Lower leg skin (tissue), 4 donors: ENCODE measurements around the gene STRN4. TPM values are rescaled to one million over a fixed set of nuclear protein-coding genes. Genes with fewer than 3 reads are reported as not detected.

Source experiments
- DNase-seq, 2 donors: peaks; one replicate each; pipeline ENCODE4 v3.0.0-alpha.2; 2019; ENCODE audit warnings: low spot score in 2 of 2
- H3K4me3 ChIP-seq: fragments of 200-600 bp; sonication (generic); 2 replicates; pipeline ENCODE4 v1.5.1; 2017; ENCODE audit warnings: mild to moderate bottlenecking, low read depth; ENCODE audit not compliant: poor library complexity, severe bottlenecking
- POLR2A ChIP-seq, 2 donors: fragments of 450-650 bp; IDR thresholded peaks; one replicate each; pipeline ENCODE4 v1.6.1; 2016 to 2017; ENCODE audit warnings: antibody characterized with exemption in 2 of 2, mild to moderate bottlenecking in 1 of 2, moderate library complexity in 1 of 2
- WGBS, 2 donors: methylation state at CpG; one replicate each; pipeline ENCODE4 v1.1.5; 2018; 5-methylcytosine and 5-hydroxymethylcytosine counted together
- intact Hi-C: fragments of 100-400 bp; cut with DNase I; formaldehyde crosslinking; loops from one replicate; pipeline ENCODE4 v1.15.0; 2023; ENCODE audit warnings: low total_unique reads
- microRNA counts, 2 donors: library from miRNA; unstranded; fragments of <30 nt; microRNA quantifications; one replicate each; lab custom pipeline; 2016
- microRNA-seq, 2 donors: library from miRNA; unstranded; fragments of <30 nt; microRNA quantifications; one replicate each; pipeline ENCODE4, GENCODE V29; 2016; ENCODE audit warnings: borderline replicate concordance in 2 of 2, borderline number of aligned reads in 1 of 2
- total RNA-seq, 4 donors: library from RNA; depleted of rRNA; stranded (reverse); fragments of >200 nt; gene quantifications; one replicate each; pipeline ENCODE4 v1.1.0, GENCODE V29; 2016
- TF ChIP-seq, protein P1 (sequence below), 3 donors: fragments of 450-650 bp; IDR thresholded peaks; one replicate each; pipeline ENCODE4 v1.5.1; 2016; ENCODE audit warnings: antibody characterized with exemption in 3 of 3, mild to moderate bottlenecking in 3 of 3, moderate library complexity in 2 of 3

The STRN4 gene
- total RNA-seq, 4 donors from 2014 or later: 81.5 to 97.6 (median 93.5) TPM

DNA sequence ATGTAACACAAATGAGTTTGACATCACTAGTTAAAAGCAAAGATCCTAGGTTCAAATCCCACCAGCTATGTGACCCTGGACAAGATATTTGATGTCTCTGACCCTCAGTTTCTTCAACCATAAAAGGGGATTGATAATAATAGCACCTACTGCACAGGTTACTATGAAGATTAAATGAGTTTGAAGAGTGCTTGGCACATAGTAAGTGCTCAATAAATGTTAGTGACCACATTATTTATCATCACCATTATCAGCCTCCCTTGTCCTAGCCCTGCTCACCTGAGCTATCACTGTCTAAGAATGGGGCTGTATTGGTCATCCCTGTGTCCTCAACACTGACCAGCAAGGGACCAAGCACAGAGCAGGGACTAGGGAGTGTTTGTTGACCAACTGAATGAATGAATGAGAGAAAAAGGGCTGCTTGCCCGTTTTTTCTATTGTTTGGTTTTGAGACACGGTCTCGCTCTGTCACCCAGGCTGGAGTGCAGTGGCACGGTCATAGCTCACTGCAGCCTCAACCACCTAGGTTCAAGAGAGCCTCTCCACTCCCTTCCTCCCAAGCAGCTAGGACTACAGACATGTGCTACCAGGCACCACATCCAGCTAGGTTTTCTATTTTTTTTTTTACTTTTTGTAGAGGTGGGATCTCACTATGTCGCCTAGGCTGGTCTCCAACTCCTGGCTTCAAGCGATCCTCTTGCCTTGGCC lies 58.7 kb downstream of the STRN4 start:
- 93 to 95% methylated on average over 6 of the region's 6 CpGs for WGBS, 2 donors
- intact Hi-C loops: no loop called here
- DNase-seq: no peak

DNA sequence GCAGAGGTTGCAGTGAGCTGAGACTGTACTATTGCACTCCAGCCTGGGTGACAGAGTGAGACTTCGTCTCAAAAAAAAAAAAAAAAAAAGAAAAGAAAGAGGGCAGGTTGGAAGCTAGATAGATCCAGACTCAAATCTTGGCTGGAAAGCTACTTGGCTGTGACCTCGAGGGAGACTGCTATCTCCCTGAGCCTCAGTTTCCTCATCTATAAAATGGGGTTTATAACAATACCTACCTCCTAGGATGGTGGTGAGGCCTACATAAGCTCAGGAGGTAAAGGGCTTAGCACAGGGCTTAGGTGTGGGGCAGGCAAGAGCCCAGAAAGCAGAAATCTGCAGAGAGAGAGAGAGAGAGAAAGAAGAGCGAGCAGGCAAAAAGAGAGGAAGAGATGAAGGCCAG lies 61.1 kb downstream of the STRN4 start:
- intact Hi-C loops: no loop called here
- H3K4me3 ChIP-seq: no peak overlapping the region
- no peak for DNase-seq
- WGBS, 2 donors: 86 to 97% methylated on average over 3 of the region's 3 CpGs
- no peak for TF ChIP-seq POLR2A (IDR thresholded peaks at IDR 0.05)

More for the DNA sequence above, 58.7 kb downstream of the STRN4 start:
- TF ChIP-seq POLR2A (IDR thresholded peaks at IDR 0.05): no peak
- TF ChIP-seq, protein P1, sequence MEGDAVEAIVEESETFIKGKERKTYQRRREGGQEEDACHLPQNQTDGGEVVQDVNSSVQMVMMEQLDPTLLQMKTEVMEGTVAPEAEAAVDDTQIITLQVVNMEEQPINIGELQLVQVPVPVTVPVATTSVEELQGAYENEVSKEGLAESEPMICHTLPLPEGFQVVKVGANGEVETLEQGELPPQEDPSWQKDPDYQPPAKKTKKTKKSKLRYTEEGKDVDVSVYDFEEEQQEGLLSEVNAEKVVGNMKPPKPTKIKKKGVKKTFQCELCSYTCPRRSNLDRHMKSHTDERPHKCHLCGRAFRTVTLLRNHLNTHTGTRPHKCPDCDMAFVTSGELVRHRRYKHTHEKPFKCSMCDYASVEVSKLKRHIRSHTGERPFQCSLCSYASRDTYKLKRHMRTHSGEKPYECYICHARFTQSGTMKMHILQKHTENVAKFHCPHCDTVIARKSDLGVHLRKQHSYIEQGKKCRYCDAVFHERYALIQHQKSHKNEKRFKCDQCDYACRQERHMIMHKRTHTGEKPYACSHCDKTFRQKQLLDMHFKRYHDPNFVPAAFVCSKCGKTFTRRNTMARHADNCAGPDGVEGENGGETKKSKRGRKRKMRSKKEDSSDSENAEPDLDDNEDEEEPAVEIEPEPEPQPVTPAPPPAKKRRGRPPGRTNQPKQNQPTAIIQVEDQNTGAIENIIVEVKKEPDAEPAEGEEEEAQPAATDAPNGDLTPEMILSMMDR (IDR thresholded peaks at IDR 0.05): no peak
- no peak overlapping the region for H3K4me3 ChIP-seq

DNA sequence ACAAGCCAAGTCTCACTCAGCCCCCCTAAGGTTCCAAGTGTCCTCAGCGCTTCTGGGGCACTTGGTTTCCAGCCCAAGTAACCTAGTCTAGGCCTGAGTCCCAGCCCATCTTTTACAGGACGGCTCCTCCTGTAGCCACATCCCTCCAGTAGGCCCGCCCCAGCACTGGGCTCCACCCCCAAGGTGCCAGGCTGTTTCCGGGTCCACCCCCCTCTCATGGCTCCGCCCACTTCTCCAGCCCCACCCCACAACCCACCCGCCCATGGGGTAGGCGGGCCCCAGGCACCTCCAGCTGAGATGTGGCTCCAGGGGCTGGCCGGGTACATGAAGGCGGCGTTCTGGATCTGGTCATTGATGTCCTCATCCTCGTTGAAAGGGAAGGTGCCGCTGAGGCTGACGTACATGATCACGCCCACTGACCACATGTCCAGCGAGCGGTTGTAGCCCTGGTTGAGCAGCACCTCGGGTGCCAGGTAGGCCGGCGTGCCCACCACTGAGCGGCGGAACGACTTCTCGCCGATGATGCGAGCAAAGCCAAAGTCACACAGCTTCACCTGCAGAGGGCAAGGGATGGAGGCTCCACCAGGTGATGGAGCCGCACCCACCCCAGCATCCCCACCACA lies 68.0 kb downstream of the STRN4 start:
- intact Hi-C loops: no loop called here
- no peak for TF ChIP-seq POLR2A (IDR thresholded peaks at IDR 0.05)
- TF ChIP-seq, protein P1 (IDR thresholded peaks at IDR 0.05): no peak
- DNase-seq: no peak
- no peak overlapping the region for H3K4me3 ChIP-seq
- 71 to 86% methylated on average over 10 to 24 of the region's 26 CpGs for WGBS, 2 donors

DNA sequence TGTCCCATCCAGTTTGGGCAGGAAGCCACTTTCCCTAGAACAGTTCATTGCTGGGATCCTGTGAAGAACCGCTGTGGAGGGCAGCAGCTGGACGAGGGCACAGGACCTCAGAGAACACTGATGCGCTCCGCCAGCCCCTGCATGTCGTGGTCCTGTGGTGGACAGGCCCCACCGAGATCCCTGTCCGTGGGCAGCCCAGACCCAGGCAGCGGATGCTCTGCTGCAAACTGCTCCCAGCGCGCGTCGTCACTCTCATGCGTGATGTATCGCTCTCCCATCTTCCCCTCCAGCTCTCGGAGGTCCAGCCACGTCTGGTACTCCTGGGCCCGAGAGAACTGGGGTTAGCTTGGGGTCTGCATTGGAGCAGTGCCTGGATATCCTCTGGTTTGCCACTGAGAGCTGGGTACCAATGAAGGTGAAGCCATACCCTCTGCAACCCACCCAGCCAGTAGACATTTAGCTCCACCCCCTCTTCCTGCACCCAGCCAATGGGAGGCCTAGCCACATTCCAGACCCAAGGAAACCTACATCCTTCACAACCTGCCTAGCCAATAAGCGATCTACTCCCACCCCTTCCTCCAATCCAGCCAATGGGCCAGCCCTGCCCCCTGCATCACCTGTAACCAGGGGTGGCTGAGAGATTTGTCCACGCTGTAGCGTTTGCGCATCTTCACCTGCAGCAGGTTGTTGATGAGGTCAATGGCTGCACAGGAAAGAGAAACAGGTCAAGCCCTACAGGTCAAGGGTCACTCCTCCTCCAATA lies 71.7 kb downstream of the STRN4 start:
- no peak for DNase-seq
- H3K4me3 ChIP-seq: no peak overlapping the region
- TF ChIP-seq, protein P1 (IDR thresholded peaks at IDR 0.05): no peak
- TF ChIP-seq POLR2A (IDR thresholded peaks at IDR 0.05): no peak
- intact Hi-C loops: no loop called here
- WGBS, 2 donors: 92 to 96% methylated on average over 21 of the region's 21 CpGs

DNA sequence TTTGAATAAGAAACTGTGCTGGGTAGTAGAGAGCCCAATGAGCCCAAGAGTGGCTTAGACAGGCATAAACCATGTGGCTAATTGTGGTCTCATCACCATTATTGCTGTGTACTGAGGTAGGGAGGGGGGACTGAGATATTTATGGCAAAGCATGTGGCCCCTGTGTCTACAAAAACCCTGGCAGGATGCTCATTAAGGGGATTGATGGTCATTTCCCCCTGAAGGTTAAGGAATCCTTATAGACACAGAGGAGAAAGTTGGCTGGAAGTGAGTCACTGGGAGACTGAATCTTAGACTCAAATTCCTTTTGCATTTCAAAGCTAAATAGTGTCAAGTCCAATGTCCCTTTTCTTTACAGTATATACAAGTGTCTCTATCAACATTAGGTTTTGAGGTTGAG lies 75.4 kb downstream of the STRN4 start:
- intact Hi-C loops: no loop called here
- DNase-seq: no peak
- TF ChIP-seq, protein P1 (IDR thresholded peaks at IDR 0.05): no peak
- no peak for TF ChIP-seq POLR2A (IDR thresholded peaks at IDR 0.05)

More for the DNA sequence above, 75.4 kb downstream of the STRN4 start:
- H3K4me3 ChIP-seq: no peak overlapping the region

MicroRNAs within 50 kb of the gene (microRNA counts, 767-probe panel; counts per million panel counts)
- 0 to 358 counts per million in 2 donors for microRNA hsa-miR-320e (lab: Ali Mortazavi, UCI)

Small RNAs within 50 kb of the gene (microRNA-seq; reads per million reads assigned to microRNA genes)
- 8.2 to 12.5 reads per million in 2 donors for gene MIR320E

Other genes with a start within 250 kb of the STRN4 start
- gene CALM3, start 145.1 kb downstream of the STRN4 start, total RNA-seq: 10 to 100 TPM; 54.6 to 72.8 (median 63.1) TPM
- 1 to 10 TPM in 2 of 4 donors, under 1 TPM in 2; 0.51 to 3.6 (median 2.1) TPM for gene PTGIR, start 121.4 kb downstream of the STRN4 start, total RNA-seq
- not detected for gene GNG8, start 110.2 kb downstream of the STRN4 start, total RNA-seq
- gene DACT3, start 85.3 kb downstream of the STRN4 start, total RNA-seq: 1 to 10 TPM; 1.3 to 4.1 (median 2.6) TPM
- 100 to 1,000 TPM in 1 of 4 donors, 10 to 100 TPM in 3; 52.6 to 120 (median 66.7) TPM for gene PRKD2, start 29.3 kb downstream of the STRN4 start, total RNA-seq
- 10 to 100 TPM in 3 of 4 donors, 1 to 10 TPM in 1; 9.4 to 16.1 (median 12.8) TPM for gene FKRP, start 393 bp downstream of the STRN4 start, total RNA-seq
- 100 to 1,000 TPM in 3 of 4 donors, 10 to 100 TPM in 1; 59.3 to 181 (median 137) TPM for gene SLC1A5, start 42.1 kb upstream of the STRN4 start, total RNA-seq
- 100 to 1,000 TPM in 3 of 4 donors, 10 to 100 TPM in 1; 88.9 to 132 (median 114) TPM for gene AP2S1, start 104.4 kb upstream of the STRN4 start, total RNA-seq
- gene ARHGAP35, start 114.5 kb upstream of the STRN4 start, total RNA-seq: 10 to 100 TPM; 19.4 to 43.6 (median 40.1) TPM